ENCODE data around the gene GPS1.

Gene GPS1

DNA sequence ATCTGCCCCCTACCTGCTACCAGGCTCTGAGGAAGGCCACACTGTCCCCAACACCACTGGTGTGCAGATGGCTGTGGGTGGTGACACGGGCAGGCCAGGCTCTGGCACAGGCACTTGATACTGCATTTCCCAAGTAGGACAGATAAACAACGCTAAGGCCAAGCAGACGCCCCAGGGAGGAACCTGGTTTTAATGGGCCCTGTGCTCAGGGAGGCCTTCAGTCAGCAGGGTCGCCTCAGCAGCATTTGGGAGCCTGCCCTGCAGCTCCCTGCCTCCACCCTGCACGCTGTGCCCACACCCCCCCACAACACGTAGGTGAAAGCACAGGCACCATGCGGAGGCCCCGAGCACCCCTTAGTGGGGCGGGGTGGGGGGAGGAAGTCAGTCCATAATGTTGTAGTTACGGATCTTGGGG lies 49.6 kb downstream of the GPS1 start:
- Histone ChIP-seq H3K9ac (ENCODE audit: low read length) (no peak overlapping the region), H3K27me3 (ENCODE audit: control insufficient read depth, insufficient read depth, low read length) (no peaks in the 10 kb centered on the region), H3K4me3 (ENCODE audit: low read length) (no peak overlapping the region), H3K4me1 (ENCODE audit: control insufficient read depth, insufficient read depth, low read length) (peaks cover 20% of the 10 kb centered on the region), H3K36me3 (ENCODE audit: control insufficient read depth, insufficient read depth, low read length) (no peaks in the 10 kb centered on the region), H3K27ac (ENCODE audit: low read depth, low read length) (no peak overlapping the region)

DNA sequence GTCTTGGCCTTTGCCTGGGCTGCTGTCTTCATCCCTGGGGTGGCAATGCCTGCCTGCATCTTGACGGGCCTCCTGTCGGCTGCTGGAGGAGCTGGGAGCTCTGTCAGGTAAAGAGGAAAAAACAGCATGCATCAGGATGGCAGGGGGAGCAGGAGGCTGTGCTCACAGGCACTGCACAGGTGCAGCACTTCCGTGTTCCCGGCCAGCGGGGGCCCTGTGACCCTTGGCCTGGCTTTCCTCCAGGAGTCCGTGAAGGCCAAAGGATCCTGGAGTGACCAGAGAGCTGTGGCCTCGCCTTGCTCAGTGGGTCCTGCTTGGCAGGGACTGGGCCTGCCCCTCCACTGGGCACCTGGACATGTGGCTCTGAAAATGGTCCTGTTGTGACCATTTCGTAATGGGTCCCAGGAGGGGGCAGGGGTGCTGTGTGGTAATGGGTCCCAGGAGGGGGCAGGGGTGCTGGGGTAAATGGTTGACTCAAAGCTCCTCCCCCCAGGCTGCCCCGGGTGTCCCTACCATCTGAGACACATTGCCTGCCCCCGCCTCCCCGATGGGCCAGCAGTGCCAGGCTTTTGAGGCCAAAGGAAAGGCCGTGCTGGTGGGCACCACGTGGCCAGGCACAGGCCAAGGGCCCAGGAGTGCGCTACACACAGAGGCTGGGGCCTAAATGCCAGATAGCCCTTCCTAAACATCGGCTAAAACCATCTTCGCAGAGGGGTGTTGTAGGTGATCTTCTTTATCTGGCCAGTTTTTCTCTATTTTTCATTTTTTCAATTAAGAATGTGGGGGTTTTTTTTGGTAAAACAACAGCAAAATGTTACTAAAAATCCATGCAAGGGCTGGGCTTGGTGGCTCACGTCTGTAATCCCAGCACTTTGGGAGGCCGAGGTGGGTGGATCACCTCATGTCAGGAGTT lies 50.3 kb downstream of the GPS1 start:
- no peak overlapping the region for H3K4me3 ChIP-seq (ENCODE audit: low read length)
- no peaks in the 10 kb centered on the region for H3K27me3 ChIP-seq (ENCODE audit: control insufficient read depth, insufficient read depth, low read length)
- no peak overlapping the region for H3K9ac ChIP-seq (ENCODE audit: low read length)
- no peak overlapping the region for H3K27ac ChIP-seq (ENCODE audit: low read depth, low read length)
- peaks cover 13% of the 10 kb centered on the region for H3K4me1 ChIP-seq (ENCODE audit: control insufficient read depth, insufficient read depth, low read length)
- no peaks in the 10 kb centered on the region for H3K36me3 ChIP-seq (ENCODE audit: control insufficient read depth, insufficient read depth, low read length)

DNA sequence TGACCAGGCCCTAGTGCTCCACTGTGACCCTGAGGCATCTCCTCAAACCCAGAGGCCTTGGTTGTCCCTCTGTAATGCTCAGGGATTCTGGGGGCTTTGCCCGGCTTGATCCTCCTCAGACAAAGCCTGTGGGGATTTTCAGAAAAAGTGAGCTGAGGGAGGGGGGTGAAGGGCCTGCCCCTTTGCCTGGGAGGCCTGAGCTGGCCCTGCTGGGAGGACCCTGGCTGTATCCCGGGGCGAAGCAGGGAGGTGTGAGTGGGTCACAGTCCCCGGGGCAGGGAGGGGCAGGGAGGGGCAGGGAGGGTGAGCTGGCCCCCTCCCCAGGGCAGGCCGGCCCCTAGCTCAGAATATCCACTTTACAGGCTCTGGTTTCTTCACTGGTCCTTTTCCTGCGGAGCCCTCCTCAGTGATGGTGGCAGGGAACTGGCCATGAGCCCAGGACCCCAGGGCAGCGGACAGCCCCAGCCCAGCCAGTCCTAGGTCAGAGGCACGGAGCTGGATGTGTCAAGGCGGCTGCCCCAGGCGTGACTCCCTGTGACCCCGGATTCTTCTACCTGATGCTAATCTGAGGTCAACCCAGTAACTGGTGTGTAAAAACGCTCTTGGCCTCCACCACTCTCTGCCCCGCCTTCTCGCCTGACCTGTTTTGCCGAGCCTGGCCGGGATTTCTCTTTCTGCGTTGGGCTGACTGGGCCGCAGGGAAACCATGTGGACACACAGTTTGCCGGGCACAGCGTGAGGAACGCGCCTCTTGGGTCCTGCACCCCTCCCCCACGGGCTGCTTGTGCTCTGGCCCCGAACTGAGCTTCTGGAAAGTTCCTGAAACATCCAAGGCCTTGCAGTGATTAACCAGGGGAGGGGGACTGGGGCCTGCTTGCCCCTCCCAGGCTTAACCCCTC lies 52.1 kb downstream of the GPS1 start:
- Histone ChIP-seq H3K4me3 (ENCODE audit: low read length) (no peak overlapping the region), H3K4me1 (ENCODE audit: control insufficient read depth, insufficient read depth, low read length) (peaks cover 12% of the 10 kb centered on the region), H3K27me3 (ENCODE audit: control insufficient read depth, insufficient read depth, low read length) (no peaks in the 10 kb centered on the region), H3K9ac (ENCODE audit: low read length) (no peak overlapping the region), H3K36me3 (ENCODE audit: control insufficient read depth, insufficient read depth, low read length) (no peaks in the 10 kb centered on the region), H3K27ac (ENCODE audit: low read depth, low read length) (peak overlapping the region; percentile 74)

DNA sequence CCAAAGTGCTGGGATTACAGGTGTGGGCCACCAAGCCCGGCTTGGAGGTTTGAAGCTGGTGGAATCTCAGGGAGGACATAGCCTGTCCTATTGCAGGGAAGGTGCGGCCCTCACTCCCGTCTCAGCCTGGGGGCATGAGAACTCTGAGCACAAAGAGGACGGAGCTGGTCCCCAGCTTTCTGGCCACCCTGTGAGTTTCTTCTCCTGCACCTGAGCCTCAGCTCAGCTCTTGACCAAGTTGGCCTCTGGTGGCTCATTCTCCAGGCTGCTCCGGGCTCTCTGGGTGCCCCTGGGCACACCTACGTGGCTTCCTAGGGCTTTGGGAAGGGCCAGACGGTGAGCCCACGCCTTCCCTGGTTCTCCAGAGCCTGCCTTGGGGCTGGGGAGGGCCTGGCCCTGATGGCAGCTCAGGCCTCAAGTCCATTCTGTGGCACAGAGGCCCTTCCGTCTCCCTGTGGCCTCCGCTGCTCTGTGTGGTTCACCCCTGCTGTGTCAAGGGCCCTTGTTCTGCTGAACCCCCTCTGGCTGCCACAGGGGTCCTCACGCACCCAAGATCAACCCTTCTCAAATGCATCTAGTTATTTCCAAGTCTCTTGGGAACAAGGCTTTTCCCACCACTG lies 53.2 kb downstream of the GPS1 start:
- no peaks in the 10 kb centered on the region for H3K27me3 ChIP-seq (ENCODE audit: control insufficient read depth, insufficient read depth, low read length)
- H3K9ac ChIP-seq (ENCODE audit: low read length), result no peak overlapping the region
- no peaks in the 10 kb centered on the region for H3K36me3 ChIP-seq (ENCODE audit: control insufficient read depth, insufficient read depth, low read length)
- H3K27ac ChIP-seq (ENCODE audit: low read depth, low read length), result no peak overlapping the region
- H3K4me1 ChIP-seq (ENCODE audit: control insufficient read depth, insufficient read depth, low read length), result peaks cover 6% of the 10 kb centered on the region
- no peak overlapping the region for H3K4me3 ChIP-seq (ENCODE audit: low read length)

DNA sequence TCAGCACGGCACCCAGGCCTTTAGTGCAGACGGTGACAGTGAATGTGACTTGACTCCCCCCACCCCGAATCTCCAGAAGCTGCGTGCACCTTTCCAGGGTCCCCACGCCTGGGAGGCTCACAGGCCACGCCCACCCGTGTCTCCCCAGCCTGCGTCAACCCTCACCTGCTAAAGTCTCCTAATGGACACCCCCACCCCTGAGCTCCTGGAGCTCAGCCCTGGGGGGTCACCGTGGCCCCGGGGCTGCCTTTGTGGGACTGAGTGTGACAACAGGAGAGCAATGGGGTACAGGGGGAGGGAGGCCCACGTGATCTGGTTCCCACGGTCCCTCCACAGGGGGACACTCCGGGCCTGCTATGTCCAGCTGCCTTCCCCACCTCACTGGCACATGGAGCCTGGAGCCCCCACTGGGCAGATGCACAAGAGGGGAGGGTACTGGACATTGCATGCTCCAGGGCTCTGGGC lies 53.8 kb downstream of the GPS1 start:
- no peak overlapping the region for H3K4me3 ChIP-seq (ENCODE audit: low read length)
- no peak overlapping the region for H3K27ac ChIP-seq (ENCODE audit: low read depth, low read length)
- H3K36me3 ChIP-seq (ENCODE audit: control insufficient read depth, insufficient read depth, low read length), result no peaks in the 10 kb centered on the region
- H3K9ac ChIP-seq (ENCODE audit: low read length), result no peak overlapping the region
- peaks cover 6% of the 10 kb centered on the region for H3K4me1 ChIP-seq (ENCODE audit: control insufficient read depth, insufficient read depth, low read length)
- H3K27me3 ChIP-seq (ENCODE audit: control insufficient read depth, insufficient read depth, low read length), result no peaks in the 10 kb centered on the region

DNA sequence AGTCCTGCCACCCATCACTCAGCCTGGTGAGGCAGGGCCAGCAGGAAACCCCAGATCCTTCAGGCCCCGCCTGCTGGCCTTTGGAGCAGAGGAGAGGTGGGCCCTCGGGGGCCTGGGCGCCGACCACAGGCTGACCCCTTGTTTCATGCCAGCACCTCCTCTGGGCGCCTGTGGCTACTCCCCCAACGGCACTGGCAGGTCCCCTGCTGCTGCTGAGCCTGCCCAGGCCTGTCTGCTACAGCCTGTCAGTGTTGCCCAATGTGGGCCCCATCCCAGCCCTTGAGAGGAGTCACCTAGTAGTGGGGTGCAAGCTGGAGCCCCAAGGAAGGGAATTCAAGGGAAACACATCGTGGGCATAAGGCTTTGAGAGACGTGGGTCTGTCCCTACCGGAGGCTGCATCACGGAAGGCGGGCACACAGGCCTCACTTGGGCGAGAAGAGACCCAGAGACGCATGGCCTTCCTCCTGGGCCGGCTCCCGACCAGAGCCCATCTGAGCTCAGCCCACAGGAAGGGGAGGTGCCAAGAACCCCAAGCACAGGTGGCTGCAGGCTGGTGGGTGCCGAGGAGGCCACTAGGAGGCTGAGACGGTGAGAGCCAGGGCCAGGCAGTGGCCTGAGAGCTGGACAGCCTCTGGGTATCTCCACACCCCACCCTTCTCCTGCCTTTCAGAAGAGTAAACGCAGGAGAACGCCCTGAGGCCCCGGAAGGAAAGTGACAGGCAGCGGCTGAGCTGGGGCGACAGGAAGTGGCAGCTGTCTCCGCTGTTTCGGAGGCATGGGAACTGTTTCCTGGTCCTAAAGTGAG lies 54.4 kb downstream of the GPS1 start:
- Histone ChIP-seq H3K27me3 (ENCODE audit: control insufficient read depth, insufficient read depth, low read length) (no peaks in the 10 kb centered on the region), H3K27ac (ENCODE audit: low read depth, low read length) (peak overlapping the region; percentile 26), H3K36me3 (ENCODE audit: control insufficient read depth, insufficient read depth, low read length) (no peaks in the 10 kb centered on the region), H3K4me1 (ENCODE audit: control insufficient read depth, insufficient read depth, low read length) (peaks cover 6% of the 10 kb centered on the region), H3K9ac (ENCODE audit: low read length) (peak overlapping the region; percentile 14), H3K4me3 (ENCODE audit: low read length) (peak overlapping the region; percentile 48)

DNA sequence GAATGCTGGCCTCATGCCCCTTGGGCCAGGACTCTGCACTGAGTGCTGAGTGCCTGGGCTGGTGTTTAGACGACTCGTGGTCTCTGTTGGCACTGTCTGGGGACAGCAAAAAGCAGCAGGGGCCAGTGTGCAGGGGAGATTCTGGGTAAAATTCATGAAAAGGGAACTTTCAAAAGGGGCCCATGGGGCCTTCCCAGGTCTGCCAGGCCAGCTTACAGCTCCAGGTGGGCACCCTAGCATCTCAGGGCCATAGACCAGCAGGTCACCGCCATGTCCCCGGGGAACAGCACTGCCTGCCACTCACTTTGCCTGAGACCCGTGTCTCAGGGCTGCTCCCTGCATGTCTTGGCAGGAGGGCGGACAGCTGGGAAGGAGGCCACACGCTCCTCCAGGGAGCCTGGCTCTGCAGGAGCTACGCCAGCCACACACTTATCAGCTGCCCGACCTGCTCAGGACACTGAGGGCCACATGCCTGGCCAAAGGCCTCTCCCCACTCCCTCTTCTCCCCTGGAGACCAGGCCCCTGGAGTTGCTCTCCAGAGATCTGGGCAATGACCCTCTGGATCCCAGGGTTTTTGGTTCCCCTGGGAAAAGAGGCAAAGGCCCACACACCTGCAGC lies 55.1 kb downstream of the GPS1 start:
- peak overlapping the region; percentile 48 for H3K4me3 ChIP-seq (ENCODE audit: low read length)

More for the DNA sequence above, 55.1 kb downstream of the GPS1 start:
- Histone ChIP-seq H3K27ac (ENCODE audit: low read depth, low read length) (peak overlapping the region; percentile 26), H3K27me3 (ENCODE audit: control insufficient read depth, insufficient read depth, low read length) (no peaks in the 10 kb centered on the region), H3K36me3 (ENCODE audit: control insufficient read depth, insufficient read depth, low read length) (no peaks in the 10 kb centered on the region), H3K4me1 (ENCODE audit: control insufficient read depth, insufficient read depth, low read length) (peaks cover 6% of the 10 kb centered on the region), H3K9ac (ENCODE audit: low read length) (peak overlapping the region; percentile 13)

Data from rectal smooth muscle tissue (tissue), 1 donor.